ENCODE measurements around the gene KLHL36. TPM values are rescaled to one million over a fixed set of nuclear protein-coding genes. Genes with fewer than 3 reads are reported as not detected.

KLHL36 gene
- total and polyA plus RNA-seq, 9 of the 15 experiments (the other 6 are each of a cell fraction or from before 2014, with no cell fraction given), result 2.1 to 51.2 (median 18.5) TPM

GRCh38 chr16:84699712-84700445 lies 51.6 kb downstream of the KLHL36 start, which contains the start of gene USP10 (continued):
- TF ChIP-seq PTTG1 (tag; IDR thresholded peaks at IDR 0.05; ENCODE audit: low read depth) (no peak), MYNN (IDR thresholded peaks at IDR 0.05) (no peak), MYNN (CRISPR knock-in tag; IDR thresholded peaks at IDR 0.05) (no peak), BDP1 (IDR thresholded peaks at IDR 0.05; ENCODE audit: insufficient read depth, insufficient read length) (no peak), TAF1 (IDR thresholded peaks at IDR 0.05; ENCODE audit: control insufficient read depth, extremely low read depth, insufficient read depth, low read length, severe bottlenecking) (peak; percentile 79), ZNF695 (CRISPR knock-in tag; IDR thresholded peaks at IDR 0.05) (no peak), BHLHE40 (IDR thresholded peaks at IDR 0.05; ENCODE audit: low read length) (no peak), MTA2 (IDR thresholded peaks at IDR 0.05; ENCODE audit: low read depth) (no peak), NCOA2 (IDR thresholded peaks at IDR 0.05; ENCODE audit: partially characterized antibody in 2 of 2) (no peak), RNF219 (CRISPR knock-in tag; IDR thresholded peaks at IDR 0.05) (no peak), SMAD2 (IDR thresholded peaks at IDR 0.05; ENCODE audit: low read depth, low read length) (no peak), UBTF (IDR thresholded peaks at IDR 0.05; ENCODE audit: borderline replicate concordance in 1 of 2, low read depth in 2 of 2, low read length in 2 of 2) (peak in 1 of 2 experiments; percentile 92; a peak in 1 of 4 replicates), IRF2 (CRISPR knock-in tag; IDR thresholded peaks at IDR 0.05) (no peak), CTCFL (IDR thresholded peaks at IDR 0.05; ENCODE audit: borderline replicate concordance, insufficient read depth, low read depth, low read length, poor library complexity, severe bottlenecking) (no peak), RBM25 (IDR thresholded peaks at IDR 0.05; ENCODE audit: low read depth, low read length, severe bottlenecking) (no peak), HDAC1 (IDR thresholded peaks at IDR 0.05) (peak; percentile 35 to 76; a peak in 1 of 4 replicates), ARID2 (IDR thresholded peaks at IDR 0.05) (no peak), SMARCB1 (IDR thresholded peaks at IDR 0.05; ENCODE audit: insufficient read length, low read depth) (no peak), ZNF384 (IDR thresholded peaks at IDR 0.05; ENCODE audit: low read depth, low read length) (no peak)
- TF ChIP-seq, protein P1, sequence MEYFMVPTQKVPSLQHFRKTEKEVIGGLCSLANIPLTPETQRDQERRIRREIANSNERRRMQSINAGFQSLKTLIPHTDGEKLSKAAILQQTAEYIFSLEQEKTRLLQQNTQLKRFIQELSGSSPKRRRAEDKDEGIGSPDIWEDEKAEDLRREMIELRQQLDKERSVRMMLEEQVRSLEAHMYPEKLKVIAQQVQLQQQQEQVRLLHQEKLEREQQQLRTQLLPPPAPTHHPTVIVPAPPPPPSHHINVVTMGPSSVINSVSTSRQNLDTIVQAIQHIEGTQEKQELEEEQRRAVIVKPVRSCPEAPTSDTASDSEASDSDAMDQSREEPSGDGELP (CRISPR knock-in tag; IDR thresholded peaks at IDR 0.05; ENCODE audit: borderline replicate concordance), result no peak
